DLD1 (cell line): ENCODE results near the gene FAM83G.

Experiments used
- in situ Hi-C: cut with HindIII; loops from 2 replicates; pipeline ENCODE4 v1.10.0; 2017; ENCODE audit warnings: low sequenced_read_pairs

The FAM83G gene

GRCh38 chr17:19010729-19011505 lies 6.4 kb upstream of the FAM83G start:
- in situ Hi-C loops, result no loop called here

GRCh38 chr17:19009970-19010369 lies 5.4 kb upstream of the FAM83G start:
- in situ Hi-C loops, result no loop called here

- in situ Hi-C loops, result no loop called here
These were observed 2.1 kb upstream of the FAM83G start for GRCh38 chr17:19006698-19007097.

- in situ Hi-C loops, result no loop called here
These were observed 1.3 kb upstream of the FAM83G start for GRCh38 chr17:19005789-19006430.

- in situ Hi-C loops, result no loop called here
These were observed 691 bp upstream of the FAM83G start for GRCh38 chr17:19005137-19005773.

- in situ Hi-C loops, result no loop called here
These were observed 782 bp downstream of the FAM83G start for GRCh38 chr17:19003543-19004420.

GRCh38 chr17:19002805-19003542 lies 1.6 kb downstream of the FAM83G start:
- in situ Hi-C loops, result no loop called here

- in situ Hi-C loops, result no loop called here
These were observed 2.5 kb downstream of the FAM83G start for GRCh38 chr17:19001907-19002590.

- in situ Hi-C loops, result no loop called here
These were observed 3.8 kb downstream of the FAM83G start for GRCh38 chr17:19000531-19001325.

GRCh38 chr17:18999911-19000310 lies 4.7 kb downstream of the FAM83G start:
- in situ Hi-C loops, result no loop called here

- in situ Hi-C loops, result no loop called here
These were observed 5.2 kb downstream of the FAM83G start for GRCh38 chr17:18999394-18999793.

GRCh38 chr17:18997650-18998196 lies 6.8 kb downstream of the FAM83G start:
- in situ Hi-C loops, result no loop called here

- in situ Hi-C loops, result no loop called here
These were observed 8.1 kb downstream of the FAM83G start for GRCh38 chr17:18996458-18996857.

- in situ Hi-C loops, result no loop called here
These were observed 9.3 kb downstream of the FAM83G start for GRCh38 chr17:18995220-18995619.

GRCh38 chr17:18994631-18995030 lies 9.9 kb downstream of the FAM83G start:
- in situ Hi-C loops, result no loop called here

GRCh38 chr17:18993905-18994526 lies 10.5 kb downstream of the FAM83G start:
- in situ Hi-C loops, result no loop called here

- in situ Hi-C loops, result no loop called here
These were observed 12.0 kb downstream of the FAM83G start for GRCh38 chr17:18992454-18993130.
